Measurements from ENCODE around the gene LMTK3.

DNA sequence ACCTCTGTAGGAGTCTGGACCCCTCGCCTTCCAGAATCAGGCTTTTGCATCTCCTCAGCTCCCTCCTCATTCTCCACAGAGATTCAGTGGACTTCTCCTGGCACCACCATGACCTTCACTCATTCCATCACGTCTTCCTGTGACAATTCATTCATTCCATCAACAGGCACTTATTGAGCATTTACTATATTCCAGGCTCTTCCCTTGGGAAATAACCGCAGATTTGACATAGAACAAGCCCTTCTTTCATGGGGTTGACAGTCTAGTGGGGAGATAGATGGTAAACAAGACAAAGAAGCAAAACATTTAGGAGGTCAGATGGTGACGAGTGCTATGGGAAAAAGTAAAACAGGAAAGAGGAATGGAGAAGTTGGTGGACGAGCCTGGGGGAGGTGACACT lies 37.7 kb upstream of the LMTK3 start:
- TF ChIP-seq, protein P1, sequence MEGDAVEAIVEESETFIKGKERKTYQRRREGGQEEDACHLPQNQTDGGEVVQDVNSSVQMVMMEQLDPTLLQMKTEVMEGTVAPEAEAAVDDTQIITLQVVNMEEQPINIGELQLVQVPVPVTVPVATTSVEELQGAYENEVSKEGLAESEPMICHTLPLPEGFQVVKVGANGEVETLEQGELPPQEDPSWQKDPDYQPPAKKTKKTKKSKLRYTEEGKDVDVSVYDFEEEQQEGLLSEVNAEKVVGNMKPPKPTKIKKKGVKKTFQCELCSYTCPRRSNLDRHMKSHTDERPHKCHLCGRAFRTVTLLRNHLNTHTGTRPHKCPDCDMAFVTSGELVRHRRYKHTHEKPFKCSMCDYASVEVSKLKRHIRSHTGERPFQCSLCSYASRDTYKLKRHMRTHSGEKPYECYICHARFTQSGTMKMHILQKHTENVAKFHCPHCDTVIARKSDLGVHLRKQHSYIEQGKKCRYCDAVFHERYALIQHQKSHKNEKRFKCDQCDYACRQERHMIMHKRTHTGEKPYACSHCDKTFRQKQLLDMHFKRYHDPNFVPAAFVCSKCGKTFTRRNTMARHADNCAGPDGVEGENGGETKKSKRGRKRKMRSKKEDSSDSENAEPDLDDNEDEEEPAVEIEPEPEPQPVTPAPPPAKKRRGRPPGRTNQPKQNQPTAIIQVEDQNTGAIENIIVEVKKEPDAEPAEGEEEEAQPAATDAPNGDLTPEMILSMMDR (IDR thresholded peaks at IDR 0.05) = no peak
- no peak for TF ChIP-seq POLR2A (IDR thresholded peaks at IDR 0.05)
